IPS-NIHi7 (cell line): ENCODE results near the gene PDGFC.

ENCODE experiments used
- DNase-seq: peaks from one replicate; pipeline ENCODE4 v3.0.0; 2012; ENCODE audit warnings: mixed read lengths; ENCODE audit errors: extremely low spot score

Gene PDGFC

GRCh38 chr4:156749426-156750403 is 221.9 kb downstream of the PDGFC start:
- no peak for DNase-seq

- DNase-seq = no peak
Measured at GRCh38 chr4:156746111-156746510, 225.5 kb downstream of the PDGFC start.

GRCh38 chr4:156738766-156739165 is 232.8 kb downstream of the PDGFC start:
- no peak for DNase-seq

- DNase-seq = no peak
Measured at GRCh38 chr4:156734965-156735895, 236.4 kb downstream of the PDGFC start.

GRCh38 chr4:156733582-156733981 is 238.0 kb downstream of the PDGFC start:
- no peak for DNase-seq

DNA sequence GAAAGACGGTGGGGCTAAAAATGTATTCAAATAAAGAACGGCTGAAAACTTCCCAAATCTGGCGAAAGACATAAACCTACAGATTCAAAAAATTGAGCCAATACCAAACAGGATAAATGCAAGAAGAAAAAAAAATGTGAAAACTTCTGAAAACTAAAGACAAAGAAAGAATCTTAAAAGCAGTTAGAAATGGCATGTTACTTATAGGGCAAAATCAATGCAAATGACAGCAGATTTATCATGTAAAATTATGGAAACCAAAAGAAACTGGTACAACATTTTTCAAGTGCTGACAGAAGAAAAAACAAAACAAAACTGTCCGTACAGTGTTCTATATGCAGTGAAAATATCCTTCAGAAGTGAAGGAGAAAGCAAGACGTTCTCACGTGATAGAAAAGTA is 239.0 kb downstream of the PDGFC start:
- no peak for DNase-seq

GRCh38 chr4:156729416-156729815 is 242.2 kb downstream of the PDGFC start:
- no peak for DNase-seq

DNA sequence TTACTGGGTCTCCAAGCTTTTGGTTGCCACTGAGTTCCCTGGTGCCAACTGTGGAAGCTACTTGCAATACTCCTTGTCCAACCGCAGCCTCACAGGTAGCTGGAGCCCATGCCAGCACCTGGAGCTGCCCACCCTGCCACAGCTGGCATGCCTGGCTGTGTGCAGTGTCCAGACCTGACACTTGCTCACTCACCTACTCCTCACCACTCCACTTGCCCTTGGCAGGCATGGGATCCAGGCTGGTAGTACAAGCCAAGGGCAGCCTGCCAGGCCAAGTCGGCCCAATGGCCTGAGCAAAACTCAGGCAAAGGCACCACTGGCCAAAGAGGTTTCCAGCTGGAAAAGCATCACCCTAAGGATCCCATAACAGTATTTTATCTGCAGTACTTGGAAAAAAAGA is 246.3 kb downstream of the PDGFC start:
- no peak for DNase-seq

DNA sequence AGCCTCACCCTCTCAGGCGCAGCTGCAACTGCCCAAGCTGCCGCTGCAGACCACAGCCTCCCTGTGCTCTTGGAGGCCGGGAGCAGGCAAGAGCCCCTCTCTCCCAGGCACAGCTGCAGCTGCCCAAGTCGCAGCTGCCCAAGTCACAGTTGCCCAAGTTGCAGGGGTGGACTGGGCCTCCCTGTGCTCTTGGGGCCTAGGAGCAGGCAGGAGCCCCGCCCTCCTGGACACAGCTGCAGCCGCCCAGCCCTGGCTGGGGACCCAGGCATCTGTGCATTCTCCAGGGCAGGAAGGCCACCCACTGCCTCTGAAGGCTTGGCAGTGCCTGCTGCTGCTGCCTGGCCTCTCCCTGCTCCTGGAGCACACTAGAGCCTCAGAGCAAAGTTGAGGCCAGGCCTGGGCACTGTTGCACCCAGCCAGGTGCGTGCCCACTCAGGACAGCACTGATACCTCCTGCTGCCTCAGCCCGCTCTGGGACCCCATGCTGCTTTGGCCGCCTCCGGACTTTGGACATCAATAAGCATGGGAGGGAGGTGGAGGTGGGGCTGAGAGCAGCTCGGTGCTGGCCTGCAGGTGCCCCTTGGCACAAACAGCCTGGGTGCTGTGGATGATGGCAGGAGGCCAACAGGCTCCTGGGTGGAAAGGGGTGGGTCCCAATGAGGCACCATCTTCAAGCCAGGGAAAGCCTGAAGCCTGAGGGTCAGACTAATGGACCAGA is 247.5 kb downstream of the PDGFC start:
- DNase-seq = no peak

DNA sequence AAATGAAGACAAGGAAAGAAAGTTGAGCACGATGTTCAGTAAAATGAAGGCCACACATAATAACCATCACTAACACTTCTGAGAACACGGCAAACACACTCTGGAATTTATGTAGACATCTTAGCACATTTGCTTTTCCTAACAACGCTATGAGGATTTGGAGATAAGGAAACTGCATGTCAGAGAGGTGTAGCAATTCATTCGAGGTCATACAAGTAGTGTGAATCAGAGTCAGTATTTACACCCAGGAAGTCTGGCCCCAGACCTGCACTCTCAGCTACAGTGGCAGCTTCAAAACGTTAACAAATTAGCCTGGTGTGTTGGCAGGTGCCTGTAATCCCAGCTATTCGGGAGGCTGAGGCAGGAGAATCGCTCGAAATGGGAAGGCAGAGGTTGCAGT is 253.4 kb downstream of the PDGFC start:
- no peak for DNase-seq

GRCh38 chr4:156711193-156711590 is 260.4 kb downstream of the PDGFC start:
- DNase-seq = no peak
